GM18873 (cell line): ENCODE results near the gene SYTL5.
A peak's percentile ranks its signal among the peaks of the same experiment; 100 is the strongest.

Experiments
- ATAC-seq: cut with Tn5 transposase; IDR thresholded peaks from one replicate; pipeline ENCODE4 v1.9.1; 2021; ENCODE audit warnings: mild to moderate bottlenecking, moderate library complexity, moderate number of reproducible peaks; ENCODE audit not compliant: unreplicated experiment, low FRiP score

The SYTL5 gene

DNA sequence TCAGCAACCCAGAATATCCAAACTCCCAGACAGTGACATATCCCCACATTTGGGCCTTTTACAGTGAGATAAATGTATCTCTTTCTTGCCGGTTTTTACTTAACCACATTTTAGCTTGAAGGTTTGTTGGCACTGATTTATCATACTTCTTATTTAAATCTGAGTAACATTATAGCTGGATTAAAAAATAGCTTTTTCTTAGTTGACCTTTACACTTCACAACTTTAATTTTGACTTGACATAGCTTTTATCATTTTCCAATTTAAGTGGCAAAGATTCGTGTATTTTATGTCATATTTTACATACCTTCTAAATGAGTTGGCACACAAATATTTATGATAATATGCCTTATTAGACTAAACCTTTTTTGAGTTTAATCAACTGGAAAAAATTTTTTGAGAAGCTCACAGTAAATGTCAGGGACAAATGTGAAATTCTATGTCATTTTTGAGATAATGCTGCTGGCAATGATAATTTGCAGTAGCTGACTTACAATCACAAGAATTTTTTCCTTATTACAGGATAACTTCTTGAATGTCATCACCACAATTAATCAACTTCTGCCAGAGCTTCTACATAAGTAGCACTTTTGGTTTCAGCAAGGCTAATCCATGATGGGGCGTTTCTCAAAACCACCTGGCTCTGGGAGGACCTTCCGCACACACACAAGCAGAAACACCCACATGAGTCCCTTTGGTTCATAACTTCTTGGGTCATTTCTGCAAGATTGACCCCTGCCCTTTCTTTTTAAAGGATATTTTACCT lies 80.3 kb downstream of the SYTL5 start:
- ATAC-seq = no peak

GRCh38 chrX:38087594-38087993 lies 81.2 kb downstream of the SYTL5 start:
- no peak for ATAC-seq

DNA sequence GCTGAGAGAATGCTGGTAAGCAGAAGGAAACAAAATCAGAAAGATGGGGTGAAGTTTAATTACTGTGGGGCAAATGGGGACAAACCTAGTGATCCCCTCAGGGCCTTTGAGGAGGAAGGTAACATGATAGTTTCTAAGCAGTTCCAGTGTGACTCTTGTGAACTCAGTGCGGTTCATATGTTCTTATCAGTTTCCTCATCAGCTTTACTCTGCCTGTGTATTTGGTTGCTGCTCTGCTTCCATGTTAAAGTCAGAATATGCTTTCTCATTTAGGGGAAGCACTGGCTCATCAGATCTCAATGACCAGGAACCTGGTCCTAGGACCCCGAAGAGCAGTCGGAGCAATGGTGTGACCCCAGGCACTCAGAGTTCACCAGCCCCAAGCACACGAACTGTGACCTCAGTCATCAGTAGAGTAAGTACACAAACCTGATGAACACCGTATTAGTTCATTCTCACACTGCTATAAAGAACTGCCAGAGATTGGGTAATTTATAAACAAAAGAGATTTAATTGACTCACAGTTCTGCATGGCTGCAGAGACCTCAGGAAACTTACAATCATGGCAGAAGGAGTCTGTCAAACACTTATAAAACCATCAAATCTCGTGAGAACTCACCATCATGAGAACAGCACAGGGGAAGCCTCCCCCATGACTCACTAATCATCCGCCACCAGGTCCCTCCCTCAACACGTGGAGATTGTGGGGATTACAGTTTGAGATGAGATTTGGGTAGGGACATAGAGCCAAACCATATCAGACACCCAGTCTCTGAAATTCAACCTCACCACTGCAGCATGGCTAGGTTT lies 83.0 kb downstream of the SYTL5 start:
- ATAC-seq = no peak

- ATAC-seq = no peak
Observed at GRCh38 chrX:38095971-38096529, 89.7 kb downstream of the SYTL5 start.

GRCh38 chrX:38099688-38100087 lies 93.3 kb downstream of the SYTL5 start:
- no peak for ATAC-seq

GRCh38 chrX:38102240-38102639 lies 95.9 kb downstream of the SYTL5 start:
- no peak for ATAC-seq

DNA sequence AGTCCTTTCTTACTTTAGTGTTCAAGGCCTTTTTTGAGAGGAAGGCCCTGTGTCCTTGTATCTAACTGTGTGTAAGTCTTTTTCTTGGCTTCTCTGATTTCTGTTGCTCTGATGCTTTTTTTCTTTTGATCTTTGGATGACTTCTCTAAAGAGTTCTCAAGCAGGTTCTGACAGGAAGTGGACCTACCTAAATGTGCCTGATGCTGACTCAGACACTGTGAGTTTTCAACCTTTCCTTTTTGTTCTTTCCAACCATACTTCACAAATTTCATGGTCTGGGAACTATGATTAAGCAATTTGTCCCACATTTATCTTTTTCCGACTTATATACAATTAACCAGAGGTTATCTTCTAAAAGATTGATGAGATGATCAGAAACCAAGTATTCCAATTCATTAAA lies 96.5 kb downstream of the SYTL5 start:
- no peak for ATAC-seq

DNA sequence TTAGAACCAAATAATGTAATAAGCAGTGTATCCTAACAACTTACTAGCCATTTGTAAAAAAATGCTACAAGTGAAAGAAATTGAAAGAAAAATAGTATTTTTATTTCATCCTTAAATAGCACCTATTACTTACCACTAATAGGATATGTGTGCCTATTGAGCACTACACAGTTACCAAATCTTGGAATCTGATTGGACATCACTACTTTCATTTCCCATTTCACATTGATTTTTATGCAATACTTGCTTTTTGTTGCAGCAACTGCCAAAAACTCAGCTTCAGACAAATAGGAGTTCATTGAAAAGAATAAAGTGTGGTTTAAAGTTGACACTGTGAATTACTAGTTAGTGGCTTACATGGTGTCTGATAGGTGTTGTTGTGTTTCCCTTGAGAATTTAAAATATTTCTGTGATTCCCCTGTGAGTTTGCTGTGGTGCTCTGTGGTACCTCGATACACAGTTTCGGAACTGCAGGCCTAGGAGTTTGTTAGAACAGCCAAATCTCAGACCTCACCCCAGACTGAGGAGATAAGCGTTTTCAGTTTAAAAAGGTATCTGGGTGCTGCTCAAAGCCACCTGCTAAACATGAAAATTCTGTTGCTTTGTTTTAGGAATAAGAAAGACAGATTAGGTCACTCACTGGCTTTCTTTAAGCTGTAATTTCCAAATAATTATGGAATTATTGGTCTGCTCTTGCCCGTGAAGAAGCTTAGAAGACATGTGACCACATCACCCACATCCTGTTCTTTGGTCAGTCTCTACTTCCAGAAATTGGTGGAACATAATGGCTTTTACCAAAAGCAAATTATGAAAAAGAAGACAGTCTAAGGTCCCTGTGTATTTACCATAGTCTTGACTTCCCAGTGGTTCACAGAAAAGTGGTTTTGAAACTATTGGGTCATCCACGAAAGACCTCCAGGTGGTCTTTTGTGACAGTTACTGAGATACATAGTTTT lies 97.8 kb downstream of the SYTL5 start:
- peak; percentile 84 for ATAC-seq

DNA sequence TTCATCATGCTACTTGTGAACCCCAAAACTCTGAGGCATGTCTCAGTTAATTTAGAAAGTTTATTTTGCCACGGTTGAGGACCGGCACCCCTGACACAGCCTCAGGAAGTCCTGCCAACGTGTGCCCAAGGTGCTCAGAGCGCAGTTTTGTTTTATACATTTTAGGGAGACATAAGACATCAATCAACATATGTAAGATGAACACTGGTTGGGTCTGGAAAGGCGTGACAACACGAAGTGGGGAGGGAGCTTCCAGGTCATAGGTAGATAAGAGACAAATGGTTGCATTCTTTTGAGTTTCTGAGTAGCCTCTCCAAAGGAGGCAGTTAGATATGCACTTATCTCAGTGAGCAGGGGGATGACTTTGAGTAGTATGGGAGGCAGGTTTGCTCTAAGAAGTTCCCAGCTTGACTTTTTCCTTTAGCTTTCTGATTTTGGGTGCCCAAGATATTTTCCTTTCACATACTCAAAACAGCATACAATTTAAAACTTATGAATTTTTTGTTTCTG lies 98.9 kb downstream of the SYTL5 start:
- no peak for ATAC-seq

GRCh38 chrX:38106991-38107655 lies 100.8 kb downstream of the SYTL5 start:
- ATAC-seq = no peak

DNA sequence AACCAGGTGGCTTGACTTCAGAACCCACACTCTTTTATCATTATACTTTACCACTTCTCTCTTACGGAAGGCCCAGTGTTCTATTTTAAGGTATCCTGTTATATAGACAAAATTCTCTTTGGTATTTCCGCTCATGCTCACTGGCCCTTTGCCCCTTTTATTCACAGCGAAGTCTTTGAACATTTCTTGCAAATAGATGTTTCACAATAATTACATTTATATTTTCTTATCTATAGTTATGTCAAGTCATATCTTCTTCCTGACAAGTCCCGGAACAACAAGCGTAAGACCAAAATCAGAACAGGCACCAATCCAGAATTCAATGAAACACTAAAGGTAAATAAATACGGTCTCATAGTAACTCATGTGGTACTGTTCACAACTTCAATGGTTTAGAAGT lies 102.0 kb downstream of the SYTL5 start:
- no peak for ATAC-seq

- no peak for ATAC-seq
Observed at GRCh38 chrX:38109042-38109898, 102.9 kb downstream of the SYTL5 start.

DNA sequence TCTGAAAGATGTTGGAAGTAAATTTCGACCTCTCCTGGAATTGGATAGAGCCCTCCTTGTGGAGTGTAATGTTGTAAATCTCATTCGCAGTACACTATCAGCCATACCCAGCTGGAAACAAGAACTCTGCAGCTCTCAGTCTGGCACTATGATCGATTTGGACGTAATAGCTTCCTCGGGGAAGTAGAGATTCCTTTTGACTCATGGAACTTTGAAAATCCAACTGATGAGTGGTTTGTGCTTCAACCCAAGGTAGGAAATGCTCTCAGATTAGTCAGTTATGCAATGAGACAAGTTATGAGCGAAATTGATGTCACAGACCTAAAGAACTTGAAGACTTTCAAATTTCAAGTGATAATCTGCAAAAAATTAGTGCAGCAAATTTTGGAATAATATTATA lies 103.9 kb downstream of the SYTL5 start:
- ATAC-seq = no peak

GRCh38 chrX:38111196-38111595 lies 104.8 kb downstream of the SYTL5 start:
- ATAC-seq = no peak

GRCh38 chrX:38112566-38112965 lies 106.2 kb downstream of the SYTL5 start:
- ATAC-seq = peak; percentile 59

GRCh38 chrX:38116706-38117105 lies 110.4 kb downstream of the SYTL5 start:
- ATAC-seq = no peak

DNA sequence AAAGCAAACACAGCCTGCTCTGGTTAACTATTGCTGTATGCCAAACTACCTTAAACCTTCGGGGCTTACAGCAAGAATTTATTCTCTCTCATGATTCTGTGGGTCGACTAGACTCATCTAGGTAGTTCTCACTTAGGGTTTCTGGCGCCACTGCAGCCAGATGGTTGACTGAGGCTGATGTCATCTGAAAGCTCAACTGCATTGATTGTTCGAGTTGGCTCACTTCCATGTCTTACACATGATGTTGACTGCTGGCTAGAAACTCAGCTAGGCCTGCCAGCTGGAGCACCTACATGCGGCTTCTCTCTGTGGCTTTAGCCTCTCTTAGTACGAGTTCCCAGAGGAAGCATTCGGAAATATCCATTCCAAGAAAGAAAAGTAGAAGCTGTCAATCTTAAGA lies 111.1 kb downstream of the SYTL5 start:
- ATAC-seq = no peak

DNA sequence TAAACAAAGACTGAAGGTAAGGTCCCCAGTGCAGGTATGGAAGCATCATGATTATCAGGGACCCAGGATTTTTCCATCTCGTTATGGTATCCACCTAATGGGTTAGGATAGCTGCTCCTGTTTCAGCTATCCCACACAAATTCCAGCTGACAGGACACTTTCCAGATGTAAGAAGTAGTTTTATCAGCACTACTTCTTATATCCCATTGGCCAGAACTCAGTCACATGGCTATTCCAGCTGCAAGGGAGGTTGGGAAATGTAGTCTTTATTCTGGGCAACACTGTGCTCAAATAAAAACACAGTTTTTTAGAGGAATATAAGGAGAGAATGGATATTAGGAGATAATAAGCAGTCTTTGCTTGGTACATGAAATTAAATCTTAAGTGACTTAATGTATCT lies 117.6 kb downstream of the SYTL5 start:
- no peak for ATAC-seq

GRCh38 chrX:38126179-38126578 lies 119.8 kb downstream of the SYTL5 start:
- ATAC-seq = no peak
